Measurements from ENCODE around the gene HMGA1.
"Not testable (repeated sequence)": the region's sequence is repeated elsewhere in the genome, so short reads cannot be mapped to it uniquely, and the experiment has no call there.

HMGA1 gene

DNA sequence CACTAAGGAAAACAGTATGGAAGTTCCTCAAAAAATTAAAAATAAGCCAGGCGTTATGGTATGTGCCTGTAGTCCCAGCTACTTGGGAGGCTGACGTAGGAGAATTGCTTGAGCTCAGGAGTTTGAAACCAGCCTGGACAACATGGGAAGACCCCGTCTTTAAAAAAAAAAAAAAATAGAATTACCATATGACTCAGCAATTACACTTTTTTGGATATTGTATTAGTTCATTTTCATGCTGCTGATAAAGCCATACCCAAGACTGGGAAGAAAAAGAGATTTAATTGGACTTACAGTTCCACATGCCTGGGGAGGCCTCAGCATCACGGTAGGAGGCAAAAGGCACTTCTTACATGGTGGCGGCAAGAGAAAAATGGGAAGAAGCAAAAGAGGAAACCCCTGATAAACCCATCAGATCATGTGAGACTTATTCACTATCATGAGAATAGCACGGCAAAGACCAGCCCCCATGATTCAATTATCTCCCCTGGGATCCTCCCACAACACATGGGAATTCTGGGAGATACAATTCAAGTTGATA lies 22.9 kb downstream of the HMGA1 start:
- no peaks in the 10 kb centered on the region for H3K36me3 ChIP-seq (ENCODE audit: insufficient read depth, low read length)
- no peak overlapping the region for H3K9ac ChIP-seq (ENCODE audit: insufficient read length)
- TF ChIP-seq FOXP2 (optimal IDR thresholded peaks at IDR 0.05; ENCODE audit: control extremely low read depth, extremely low read length, insufficient read depth): no peak
- TF ChIP-seq EZH2 (IDR thresholded peaks at IDR 0.05): no peak
- TF ChIP-seq POLR2AphosphoS5 (IDR thresholded peaks at IDR 0.05; ENCODE audit: borderline replicate concordance, low read depth, low read length): no peak
- H3K9me3 ChIP-seq (ENCODE audit: low read depth, low read length): no peaks in the 10 kb centered on the region
- DNase-seq (ENCODE audit: low read depth, low spot score): no peak
- no peak overlapping the region for H3K27ac ChIP-seq
- no peak overlapping the region for H3K4me3 ChIP-seq

DNA sequence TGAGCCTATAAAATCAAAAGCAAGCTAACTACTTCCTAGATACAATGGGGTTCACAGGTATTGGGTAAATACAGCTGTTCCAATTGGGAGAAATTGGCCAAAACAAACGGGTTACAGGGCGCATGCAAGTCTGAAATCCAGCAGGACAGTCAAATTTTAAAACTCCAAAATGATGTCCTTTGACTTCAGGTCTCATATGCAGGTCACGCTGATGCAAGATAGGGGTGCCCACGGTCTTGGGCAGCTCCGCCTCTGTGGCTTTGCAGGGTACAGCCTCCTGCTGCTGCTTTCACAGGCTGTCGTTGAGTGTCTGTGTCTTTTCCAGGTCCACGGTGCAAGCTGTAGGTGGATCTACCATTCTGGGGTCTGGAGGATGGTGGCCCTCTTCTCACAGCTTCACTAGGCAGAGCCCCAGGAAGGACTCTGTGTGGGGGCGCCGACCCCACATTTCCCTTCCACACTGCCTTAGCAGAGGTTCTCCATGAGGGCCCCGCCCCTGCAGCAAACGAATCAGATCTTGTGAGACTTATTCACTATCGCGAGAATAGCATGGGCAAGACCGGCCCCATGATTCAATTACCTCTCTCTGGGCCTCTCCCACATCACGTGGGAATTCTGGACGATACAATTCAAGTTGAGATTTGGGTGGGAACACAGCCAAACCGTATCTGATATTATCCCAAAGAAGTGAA lies 24.0 kb downstream of the HMGA1 start:
- H3K4me3 ChIP-seq: no peak overlapping the region
- TF ChIP-seq EZH2 (IDR thresholded peaks at IDR 0.05) (no peak), FOXP2 (optimal IDR thresholded peaks at IDR 0.05; ENCODE audit: control extremely low read depth, extremely low read length, insufficient read depth) (no peak), POLR2AphosphoS5 (IDR thresholded peaks at IDR 0.05; ENCODE audit: borderline replicate concordance, low read depth, low read length) (no peak)
- H3K27ac ChIP-seq: no peak overlapping the region
- no peaks in the 10 kb centered on the region for H3K9me3 ChIP-seq (ENCODE audit: low read depth, low read length)
- H3K9ac ChIP-seq (ENCODE audit: insufficient read length): no peak overlapping the region
- DNase-seq (ENCODE audit: low read depth, low spot score): no peak
- H3K36me3 ChIP-seq (ENCODE audit: insufficient read depth, low read length): no peaks in the 10 kb centered on the region

DNA sequence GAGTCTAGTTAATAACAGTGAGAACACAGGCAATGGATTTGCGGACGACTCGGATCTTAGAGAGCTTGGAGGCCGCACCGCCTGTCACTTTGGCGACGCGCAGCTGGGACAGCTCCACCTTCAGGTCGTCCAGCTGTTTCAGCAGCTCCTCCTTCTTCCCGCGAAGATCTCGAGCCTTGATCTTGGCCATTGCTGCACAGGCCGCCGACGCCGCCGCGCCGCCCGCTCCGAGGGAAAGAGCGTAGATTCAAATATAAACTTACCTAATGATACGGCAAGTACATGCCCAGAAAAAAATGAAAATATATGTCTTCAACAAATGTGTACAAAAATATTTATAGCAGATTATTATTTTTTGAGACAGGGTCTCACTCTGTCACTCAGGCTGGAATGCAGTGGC lies 26.8 kb downstream of the HMGA1 start:
- not testable (repeated sequence) for H3K4me3 ChIP-seq; H3K9ac ChIP-seq (ENCODE audit: insufficient read length); H3K27ac ChIP-seq; DNase-seq (ENCODE audit: low read depth, low spot score); H3K9me3 ChIP-seq (ENCODE audit: low read depth, low read length); H3K36me3 ChIP-seq (ENCODE audit: insufficient read depth, low read length)

DNA sequence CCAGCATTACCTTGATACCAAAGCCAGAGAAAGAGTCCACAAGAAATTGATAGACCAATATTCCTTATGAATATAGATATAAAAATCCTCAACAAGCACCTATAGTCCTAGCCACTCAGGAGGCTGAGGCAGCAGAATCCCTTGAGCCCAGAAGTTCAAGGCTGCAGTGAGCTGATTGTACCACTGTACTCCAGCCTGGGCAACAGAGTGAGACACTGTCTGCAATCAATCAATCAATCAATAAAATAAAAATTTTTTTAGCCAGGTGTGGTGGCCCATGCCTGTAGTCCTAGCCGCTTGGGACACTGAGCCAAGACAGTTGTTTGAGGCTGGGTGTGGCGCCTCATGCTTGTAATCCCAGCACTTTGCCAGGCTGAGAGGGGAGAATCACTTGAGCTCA lies 31.1 kb downstream of the HMGA1 start:
- Histone ChIP-seq H3K27ac (no peak overlapping the region), H3K36me3 (ENCODE audit: insufficient read depth, low read length) (no peaks in the 10 kb centered on the region), H3K9me3 (ENCODE audit: low read depth, low read length) (no peaks in the 10 kb centered on the region), H3K9ac (ENCODE audit: insufficient read length) (no peak overlapping the region), H3K4me3 (no peak overlapping the region)
- no peak for DNase-seq (ENCODE audit: low read depth, low spot score)
- TF ChIP-seq POLR2AphosphoS5 (IDR thresholded peaks at IDR 0.05; ENCODE audit: borderline replicate concordance, low read depth, low read length): no peak
- TF ChIP-seq FOXP2 (optimal IDR thresholded peaks at IDR 0.05; ENCODE audit: control extremely low read depth, extremely low read length, insufficient read depth): no peak
- TF ChIP-seq EZH2 (IDR thresholded peaks at IDR 0.05): no peak

DNA sequence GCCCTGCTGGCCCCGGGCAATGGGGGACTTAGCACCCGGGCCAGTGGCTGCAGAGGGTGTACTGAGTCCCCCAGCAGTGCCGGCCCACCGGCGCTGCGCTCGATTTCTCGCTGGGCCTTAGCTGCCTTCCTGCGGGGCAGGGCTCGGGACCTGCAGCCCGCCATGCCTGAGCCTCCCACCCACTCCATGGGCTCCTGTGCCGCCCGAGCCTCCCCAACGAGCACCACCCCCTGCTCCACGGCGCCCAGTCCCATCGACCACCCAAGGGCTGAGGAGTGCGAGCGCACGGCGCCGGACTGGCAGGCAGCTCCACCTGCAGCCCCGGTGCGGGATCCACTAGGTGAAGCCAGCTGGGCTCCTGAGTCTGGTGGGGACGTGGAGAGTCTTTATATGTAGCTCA lies 32.5 kb downstream of the HMGA1 start:
- not testable (repeated sequence) for H3K9ac ChIP-seq (ENCODE audit: insufficient read length); H3K36me3 ChIP-seq (ENCODE audit: insufficient read depth, low read length); H3K27ac ChIP-seq; DNase-seq (ENCODE audit: low read depth, low spot score); H3K4me3 ChIP-seq; H3K9me3 ChIP-seq (ENCODE audit: low read depth, low read length)

DNA sequence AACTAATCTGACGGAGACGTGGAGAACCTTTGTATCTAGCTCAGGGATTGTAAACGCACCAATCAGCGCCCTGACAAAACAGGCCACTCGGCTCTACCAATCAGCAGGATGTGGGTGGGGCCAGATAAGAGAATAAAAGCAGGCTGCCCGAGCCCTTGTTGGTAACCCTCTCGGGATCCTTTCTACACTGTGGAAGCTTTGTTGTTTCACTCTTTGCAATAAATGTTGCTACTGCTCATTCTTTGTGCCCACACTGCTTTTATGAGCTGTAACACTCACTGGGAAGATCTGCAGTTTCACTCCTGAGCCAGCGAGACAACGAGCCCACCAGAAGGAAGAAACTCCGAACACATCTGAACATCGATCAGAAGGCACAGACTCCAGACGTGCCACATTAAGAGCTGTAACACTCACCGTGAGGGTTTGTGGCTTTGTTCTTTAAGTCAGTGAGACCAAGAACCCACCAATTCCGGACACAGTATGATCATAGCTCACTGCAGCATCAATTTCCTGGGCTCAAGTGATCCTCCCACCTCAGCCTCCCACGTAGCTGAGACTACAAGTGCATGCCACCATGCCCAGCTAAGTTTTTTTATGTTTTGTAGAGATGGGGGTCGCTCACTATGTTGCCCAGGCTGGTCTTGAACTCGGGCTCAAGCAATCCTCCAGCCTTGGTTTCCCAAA lies 33.1 kb downstream of the HMGA1 start:
- not testable (repeated sequence) for H3K27ac ChIP-seq; DNase-seq (ENCODE audit: low read depth, low spot score); H3K4me3 ChIP-seq; H3K9me3 ChIP-seq (ENCODE audit: low read depth, low read length); H3K9ac ChIP-seq (ENCODE audit: insufficient read length); H3K36me3 ChIP-seq (ENCODE audit: insufficient read depth, low read length)

DNA sequence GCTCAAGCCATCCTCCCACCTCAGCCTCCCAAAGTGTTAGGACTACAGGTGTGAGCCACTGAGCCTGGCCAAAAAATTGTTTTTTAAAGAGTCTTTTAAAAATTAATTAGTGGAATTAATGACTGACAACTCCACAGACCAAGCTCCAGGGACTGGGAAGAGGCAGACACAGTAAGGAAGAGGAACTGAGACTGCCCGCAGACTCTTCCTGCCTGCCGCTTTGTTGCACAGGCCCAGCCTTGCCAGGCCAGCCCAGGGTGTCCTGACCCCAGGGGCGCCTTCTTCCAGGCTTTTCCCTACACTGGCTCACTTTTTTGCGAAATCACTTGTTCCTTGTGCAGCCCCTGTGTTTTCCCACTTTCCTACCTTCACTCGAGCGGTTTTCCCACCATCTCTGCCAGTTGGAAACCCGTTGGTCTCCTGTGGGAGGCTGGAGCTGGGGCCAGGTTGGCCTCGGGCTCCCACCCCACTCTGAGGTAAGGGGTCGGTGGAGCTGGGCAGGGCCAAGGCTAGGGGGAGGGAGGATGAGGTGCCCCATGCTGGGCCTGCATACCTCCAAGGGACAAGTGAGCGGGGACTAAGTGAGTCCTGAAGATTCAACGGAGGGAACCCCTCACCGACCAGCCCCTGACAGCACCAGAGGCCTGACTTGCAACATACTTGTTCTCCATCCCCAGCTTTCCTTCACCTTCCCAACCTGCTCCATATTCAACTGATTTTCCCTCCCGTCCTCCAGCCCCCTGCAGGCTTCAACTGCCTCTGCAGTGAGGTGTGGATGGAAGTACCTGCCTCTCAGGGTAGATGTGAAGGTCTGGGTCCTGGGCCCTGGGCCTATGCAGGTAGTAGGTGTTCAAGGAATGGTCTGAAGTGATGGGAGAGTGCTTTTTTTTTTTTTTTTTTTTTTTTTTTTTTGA lies 35.6 kb downstream of the HMGA1 start:
- Histone ChIP-seq H3K27ac (no peak overlapping the region), H3K9ac (ENCODE audit: insufficient read length) (no peak overlapping the region), H3K9me3 (ENCODE audit: low read depth, low read length) (no peaks in the 10 kb centered on the region), H3K4me3 (no peak overlapping the region), H3K36me3 (ENCODE audit: insufficient read depth, low read length) (no peaks in the 10 kb centered on the region)
- no peak for DNase-seq (ENCODE audit: low read depth, low spot score)
- TF ChIP-seq FOXP2 (optimal IDR thresholded peaks at IDR 0.05; ENCODE audit: control extremely low read depth, extremely low read length, insufficient read depth) (no peak), POLR2AphosphoS5 (IDR thresholded peaks at IDR 0.05; ENCODE audit: borderline replicate concordance, low read depth, low read length) (no peak), EZH2 (IDR thresholded peaks at IDR 0.05) (no peak)

DNA sequence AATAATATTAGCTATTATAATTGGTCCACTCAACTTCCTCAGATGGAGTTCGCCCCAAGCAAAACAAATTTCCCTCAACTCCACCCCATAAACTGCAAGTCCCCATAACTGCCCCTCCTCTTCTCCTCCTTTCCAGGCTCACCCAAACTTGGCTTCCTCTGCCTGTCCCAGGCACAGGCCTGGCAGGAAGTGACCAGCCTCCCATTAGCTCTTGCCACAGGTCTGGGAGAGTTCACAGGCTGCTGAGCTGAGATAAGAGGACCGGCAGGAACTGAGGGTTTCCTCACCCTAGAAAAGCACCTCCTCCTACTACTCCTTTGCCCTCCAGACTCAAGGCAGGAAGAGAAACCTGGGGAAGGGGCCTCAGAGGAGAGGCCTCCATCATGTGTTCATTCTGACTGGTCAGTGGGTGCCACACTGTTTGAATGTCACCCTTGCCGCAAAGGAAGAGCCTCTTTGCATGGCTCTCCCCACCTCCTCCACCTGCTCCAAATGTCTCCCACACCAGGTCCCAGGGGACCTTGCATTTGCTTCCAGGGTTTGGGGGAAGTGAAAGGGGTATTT lies 36.7 kb downstream of the HMGA1 start:
- H3K27ac ChIP-seq: no peak overlapping the region
- no peaks in the 10 kb centered on the region for H3K36me3 ChIP-seq (ENCODE audit: insufficient read depth, low read length)
- H3K9ac ChIP-seq (ENCODE audit: insufficient read length): no peak overlapping the region
- no peak overlapping the region for H3K4me3 ChIP-seq
- TF ChIP-seq EZH2 (IDR thresholded peaks at IDR 0.05) (no peak), FOXP2 (optimal IDR thresholded peaks at IDR 0.05; ENCODE audit: control extremely low read depth, extremely low read length, insufficient read depth) (no peak)
- no peak for DNase-seq (ENCODE audit: low read depth, low spot score)
- no peaks in the 10 kb centered on the region for H3K9me3 ChIP-seq (ENCODE audit: low read depth, low read length)
